ENCODE measurements around the gene ERC2. TPM values are rescaled to one million over a fixed set of nuclear protein-coding genes. Genes with fewer than 3 reads are reported as not detected.

The ERC2 gene
- total RNA-seq, 1 experiment from 2014 or later, result 0.47 TPM

- no peak for DNase-seq (ENCODE audit: extremely low read depth, low read depth)
These were observed 651.3 kb downstream of the ERC2 start for GRCh38 chr3:55816794-55817576.

GRCh38 chr3:55815262-55815661 is 653.0 kb downstream of the ERC2 start:
- DNase-seq (ENCODE audit: extremely low read depth, low read depth), result no peak

GRCh38 chr3:55813268-55814097 is 654.8 kb downstream of the ERC2 start:
- DNase-seq (ENCODE audit: extremely low read depth, low read depth), result no peak

GRCh38 chr3:55812394-55813013 is 655.8 kb downstream of the ERC2 start:
- no peak for DNase-seq (ENCODE audit: extremely low read depth, low read depth)

- DNase-seq (ENCODE audit: extremely low read depth, low read depth), result no peak
These were observed 661.1 kb downstream of the ERC2 start for GRCh38 chr3:55807210-55807609.

GRCh38 chr3:55805169-55805568 is 663.1 kb downstream of the ERC2 start:
- DNase-seq (ENCODE audit: extremely low read depth, low read depth), result no peak

GRCh38 chr3:55804170-55805095 is 663.8 kb downstream of the ERC2 start:
- no peak for DNase-seq (ENCODE audit: extremely low read depth, low read depth)

- DNase-seq (ENCODE audit: extremely low read depth, low read depth), result no peak
These were observed 665.5 kb downstream of the ERC2 start for GRCh38 chr3:55802816-55803215.

GRCh38 chr3:55801676-55802075 is 666.6 kb downstream of the ERC2 start:
- DNase-seq (ENCODE audit: extremely low read depth, low read depth), result no peak

GRCh38 chr3:55801068-55801467 is 667.2 kb downstream of the ERC2 start:
- DNase-seq (ENCODE audit: extremely low read depth, low read depth), result no peak

GRCh38 chr3:55797775-55798174 is 670.5 kb downstream of the ERC2 start:
- no peak for DNase-seq (ENCODE audit: extremely low read depth, low read depth)

GRCh38 chr3:55797084-55797483 is 671.2 kb downstream of the ERC2 start:
- DNase-seq (ENCODE audit: extremely low read depth, low read depth), result no peak

- DNase-seq (ENCODE audit: extremely low read depth, low read depth), result no peak
These were observed 671.7 kb downstream of the ERC2 start for GRCh38 chr3:55796533-55796932.

GRCh38 chr3:55795746-55796145 is 672.5 kb downstream of the ERC2 start:
- DNase-seq (ENCODE audit: extremely low read depth, low read depth), result no peak

- no peak for DNase-seq (ENCODE audit: extremely low read depth, low read depth)
These were observed 673.0 kb downstream of the ERC2 start for GRCh38 chr3:55795296-55795695.

GRCh38 chr3:55792742-55793141 is 675.5 kb downstream of the ERC2 start:
- DNase-seq (ENCODE audit: extremely low read depth, low read depth), result no peak

- DNase-seq (ENCODE audit: extremely low read depth, low read depth), result no peak
These were observed 676.3 kb downstream of the ERC2 start for GRCh38 chr3:55792009-55792408.

- DNase-seq (ENCODE audit: extremely low read depth, low read depth), result no peak
These were observed 677.5 kb downstream of the ERC2 start for GRCh38 chr3:55790596-55791350.

GRCh38 chr3:55789516-55789915 is 678.8 kb downstream of the ERC2 start:
- no peak for DNase-seq (ENCODE audit: extremely low read depth, low read depth)

- DNase-seq (ENCODE audit: extremely low read depth, low read depth), result no peak
These were observed 685.5 kb downstream of the ERC2 start for GRCh38 chr3:55782807-55783206.
